Stimulated activated memory B cell treated with anti-CD40 and anti-IgM and Interleukin-4, amounts not matched to agents 10 μg/mL and 1 μg/mL and 100 μg/mL, for 72 hours (primary cell): ENCODE results near the gene HTRA3.

ENCODE experiments used
- ATAC-seq: fragments of 150-1000 bp; cut with Tn5 transposase; 2 replicates; pipeline ENCODE4 v1.10.0; 2021
- H3K27ac Mint-ChIP-seq: one replicate; pipeline ENCODE4 v1.8.0; 2022; ENCODE audit warnings: mild to moderate bottlenecking, mixed read lengths
- H3K27me3 Mint-ChIP-seq: one replicate; pipeline ENCODE4 v1.8.0; 2022; ENCODE audit warnings: mixed read lengths
- H3K36me3 Mint-ChIP-seq: one replicate; pipeline ENCODE4 v1.8.0; 2022; ENCODE audit warnings: mixed read lengths
- H3K4me1 Mint-ChIP-seq: one replicate; pipeline ENCODE4 v1.8.0; 2022; ENCODE audit warnings: mixed read lengths
- H3K4me3 Mint-ChIP-seq: one replicate; pipeline ENCODE4 v1.8.0; 2022; ENCODE audit warnings: mild to moderate bottlenecking, moderate library complexity, mixed read lengths
- H3K9me3 Mint-ChIP-seq: one replicate; pipeline ENCODE4 v1.8.0; 2022; ENCODE audit warnings: mixed read lengths

HTRA3 gene

GRCh38 chr4:8267077-8267476, 2.5 kb upstream of the HTRA3 start:
- Mint-ChIP-seq H3K27ac (no peak overlapping the region), H3K4me1 (no peaks in the 10 kb centered on the region), H3K36me3 (no peaks in the 10 kb centered on the region), H3K27me3 (peaks cover 65% of the 10 kb centered on the region), H3K9me3 (no peaks in the 10 kb centered on the region), H3K4me3 (no peak overlapping the region)
- ATAC-seq, result no peak

- Mint-ChIP-seq H3K4me3 (no peak overlapping the region), H3K4me1 (no peaks in the 10 kb centered on the region), H3K9me3 (no peaks in the 10 kb centered on the region), H3K36me3 (no peaks in the 10 kb centered on the region), H3K27me3 (peaks cover 73% of the 10 kb centered on the region), H3K27ac (no peak overlapping the region)
- ATAC-seq, result no peak
Measured at GRCh38 chr4:8268211-8268610, 1.3 kb upstream of the HTRA3 start.

- peaks cover 73% of the 10 kb centered on the region for H3K27me3 Mint-ChIP-seq
- no peaks in the 10 kb centered on the region for H3K36me3 Mint-ChIP-seq
- no peak for ATAC-seq
- H3K9me3 Mint-ChIP-seq, result no peaks in the 10 kb centered on the region
- H3K4me3 Mint-ChIP-seq, result no peak overlapping the region
- H3K4me1 Mint-ChIP-seq, result no peaks in the 10 kb centered on the region
- H3K27ac Mint-ChIP-seq, result no peak overlapping the region
Measured at GRCh38 chr4:8268901-8269534, 536 bp upstream of the HTRA3 start.

- no peaks in the 10 kb centered on the region for H3K9me3 Mint-ChIP-seq
- H3K4me3 Mint-ChIP-seq, result no peak overlapping the region
- H3K27ac Mint-ChIP-seq, result no peak overlapping the region
- H3K27me3 Mint-ChIP-seq, result peaks cover 74% of the 10 kb centered on the region
- H3K36me3 Mint-ChIP-seq, result no peaks in the 10 kb centered on the region
- no peaks in the 10 kb centered on the region for H3K4me1 Mint-ChIP-seq
- no peak for ATAC-seq
Measured at GRCh38 chr4:8270418-8270771, 841 bp downstream of the HTRA3 start.

GRCh38 chr4:8270912-8271815, 1.6 kb downstream of the HTRA3 start:
- peaks cover 80% of the 10 kb centered on the region for H3K27me3 Mint-ChIP-seq
- H3K27ac Mint-ChIP-seq, result no peak overlapping the region
- no peak for ATAC-seq
- H3K4me1 Mint-ChIP-seq, result no peaks in the 10 kb centered on the region
- H3K9me3 Mint-ChIP-seq, result no peaks in the 10 kb centered on the region
- no peaks in the 10 kb centered on the region for H3K36me3 Mint-ChIP-seq
- H3K4me3 Mint-ChIP-seq, result no peak overlapping the region

- no peak for ATAC-seq
- Mint-ChIP-seq H3K27ac (no peak overlapping the region), H3K4me1 (no peaks in the 10 kb centered on the region), H3K36me3 (no peaks in the 10 kb centered on the region), H3K9me3 (no peaks in the 10 kb centered on the region), H3K4me3 (no peak overlapping the region), H3K27me3 (peaks cover 81% of the 10 kb centered on the region)
Measured at GRCh38 chr4:8271821-8272220, 2.3 kb downstream of the HTRA3 start.

- Mint-ChIP-seq H3K27me3 (peaks cover 88% of the 10 kb centered on the region), H3K36me3 (no peaks in the 10 kb centered on the region), H3K9me3 (no peaks in the 10 kb centered on the region), H3K4me1 (no peaks in the 10 kb centered on the region), H3K27ac (no peak overlapping the region), H3K4me3 (no peak overlapping the region)
- no peak for ATAC-seq
Measured at GRCh38 chr4:8272472-8273428, 3.2 kb downstream of the HTRA3 start.

DNA sequence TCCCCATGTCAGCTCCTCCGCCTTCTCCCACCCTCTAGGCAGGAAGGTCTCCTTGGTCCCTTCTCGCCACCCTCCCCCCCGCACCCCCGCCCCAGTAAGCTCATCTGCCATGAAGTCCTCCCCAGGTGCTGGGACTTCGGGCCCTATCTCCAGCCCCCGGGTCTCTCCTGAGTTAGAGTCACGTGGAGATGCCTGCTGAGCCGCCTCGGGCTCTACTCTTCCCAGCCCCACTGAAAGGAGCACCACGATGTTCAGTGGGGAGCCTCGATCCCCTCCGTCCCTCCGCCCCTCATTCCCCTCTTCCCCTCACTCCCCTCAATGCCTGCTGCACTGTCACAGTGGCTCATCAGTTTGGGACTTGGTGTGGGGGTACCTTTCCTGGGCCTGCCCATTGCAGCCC, 3.9 kb downstream of the HTRA3 start:
- Mint-ChIP-seq H3K27me3 (peaks cover 84% of the 10 kb centered on the region), H3K27ac (no peak overlapping the region), H3K4me1 (no peaks in the 10 kb centered on the region), H3K9me3 (no peaks in the 10 kb centered on the region), H3K36me3 (no peaks in the 10 kb centered on the region), H3K4me3 (no peak overlapping the region)
- ATAC-seq, result no peak

DNA sequence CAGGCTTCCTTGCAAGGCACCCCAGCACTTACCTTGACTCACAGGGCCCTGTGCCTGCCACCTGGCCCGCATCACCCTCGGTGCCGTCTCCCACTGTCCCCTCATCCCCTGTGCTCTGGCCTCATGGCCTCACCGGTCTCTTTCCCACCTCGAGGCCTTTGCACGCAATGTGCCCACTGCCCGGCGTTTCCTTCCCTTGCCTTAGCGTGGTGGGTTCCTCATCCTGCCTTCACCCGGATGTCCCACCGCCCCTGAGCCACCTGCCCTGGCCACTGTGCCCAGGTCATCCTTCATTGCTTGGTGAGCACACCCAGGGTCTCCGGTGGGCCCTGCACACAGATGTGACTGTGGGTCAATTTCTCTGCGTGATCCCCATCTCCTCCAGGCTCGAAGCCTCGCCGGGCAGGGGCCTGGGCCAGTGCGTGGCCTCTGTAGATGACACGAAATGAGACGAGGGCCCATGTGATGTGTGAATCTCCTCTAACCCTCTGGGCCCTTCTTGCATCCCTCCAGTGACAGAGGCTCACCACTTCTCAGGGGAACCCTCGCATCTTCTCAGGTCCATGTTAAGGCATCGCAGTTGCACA, 4.6 kb downstream of the HTRA3 start:
- Mint-ChIP-seq H3K4me1 (no peaks in the 10 kb centered on the region), H3K4me3 (no peak overlapping the region), H3K36me3 (no peaks in the 10 kb centered on the region), H3K27me3 (peaks cover 82% of the 10 kb centered on the region), H3K9me3 (no peaks in the 10 kb centered on the region), H3K27ac (no peak overlapping the region)
- ATAC-seq, result no peak

DNA sequence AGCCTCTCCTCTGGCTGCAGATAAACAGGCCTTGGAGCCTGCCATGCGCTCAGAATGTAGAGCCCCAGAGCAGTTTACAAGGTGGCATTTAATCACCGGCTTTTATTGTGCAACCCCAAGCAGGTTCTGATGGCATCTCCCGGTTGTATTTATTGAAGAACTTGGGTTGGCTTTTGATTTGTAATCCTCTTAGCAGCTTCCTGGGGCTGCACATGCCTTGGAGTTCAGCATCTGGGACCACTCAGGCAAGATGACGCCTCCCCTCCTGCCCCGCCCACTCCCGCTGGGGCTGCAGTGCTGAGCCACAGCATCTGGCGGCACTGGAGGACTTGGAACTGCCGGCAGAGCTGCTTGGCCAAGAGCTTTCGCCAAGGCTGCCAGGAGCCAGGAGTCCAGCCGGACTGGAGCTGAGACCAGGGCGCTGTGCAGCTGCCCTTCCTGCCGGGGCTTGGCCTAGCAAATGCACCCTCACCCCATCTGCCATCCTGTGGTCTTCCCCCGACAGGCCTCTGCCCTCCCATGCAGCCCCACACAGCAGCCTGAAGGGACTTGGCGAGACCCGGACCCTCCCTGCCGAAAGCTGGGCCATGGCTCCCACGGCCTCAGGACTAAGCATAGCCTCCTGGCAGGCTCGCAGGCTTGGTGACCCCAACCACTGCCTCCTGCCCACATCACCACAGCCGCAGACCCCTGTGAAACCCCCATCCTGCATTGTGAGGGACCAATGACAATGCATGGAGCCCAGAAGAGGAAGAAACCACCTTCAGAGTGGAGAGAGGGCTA, 5.4 kb downstream of the HTRA3 start:
- ATAC-seq, result no peak
- no peaks in the 10 kb centered on the region for H3K4me1 Mint-ChIP-seq
- no peaks in the 10 kb centered on the region for H3K36me3 Mint-ChIP-seq
- H3K4me3 Mint-ChIP-seq, result no peak overlapping the region
- no peaks in the 10 kb centered on the region for H3K9me3 Mint-ChIP-seq
- no peak overlapping the region for H3K27ac Mint-ChIP-seq
- H3K27me3 Mint-ChIP-seq, result peaks cover 87% of the 10 kb centered on the region

- Mint-ChIP-seq H3K36me3 (no peaks in the 10 kb centered on the region), H3K4me3 (no peak overlapping the region), H3K9me3 (no peaks in the 10 kb centered on the region), H3K4me1 (no peaks in the 10 kb centered on the region), H3K27ac (no peak overlapping the region), H3K27me3 (peaks cover 86% of the 10 kb centered on the region)
- no peak for ATAC-seq
Measured at GRCh38 chr4:8275548-8275910, 6.0 kb downstream of the HTRA3 start.

- H3K9me3 Mint-ChIP-seq, result no peaks in the 10 kb centered on the region
- H3K27ac Mint-ChIP-seq, result no peak overlapping the region
- peaks cover 75% of the 10 kb centered on the region for H3K27me3 Mint-ChIP-seq
- no peak for ATAC-seq
- H3K4me3 Mint-ChIP-seq, result no peak overlapping the region
- H3K36me3 Mint-ChIP-seq, result no peaks in the 10 kb centered on the region
- no peaks in the 10 kb centered on the region for H3K4me1 Mint-ChIP-seq
Measured at GRCh38 chr4:8276358-8277240, 7.0 kb downstream of the HTRA3 start.

- Mint-ChIP-seq H3K27ac (no peak overlapping the region), H3K36me3 (no peaks in the 10 kb centered on the region), H3K27me3 (peaks cover 66% of the 10 kb centered on the region), H3K4me3 (no peak overlapping the region), H3K4me1 (no peaks in the 10 kb centered on the region), H3K9me3 (no peaks in the 10 kb centered on the region)
- no peak for ATAC-seq
Measured at GRCh38 chr4:8277356-8278008, 7.9 kb downstream of the HTRA3 start.
